GM19455 (cell line): Measurements from ENCODE around the gene CUBN.

Source experiments
- ATAC-seq: cut with Tn5 transposase; IDR thresholded peaks from one replicate; pipeline ENCODE4 v1.9.1; 2021; ENCODE audit not compliant: unreplicated experiment

CUBN gene

GRCh38 chr10:17109046-17109445 lies 20.6 kb downstream of the CUBN start:
- no peak for ATAC-seq

DNA sequence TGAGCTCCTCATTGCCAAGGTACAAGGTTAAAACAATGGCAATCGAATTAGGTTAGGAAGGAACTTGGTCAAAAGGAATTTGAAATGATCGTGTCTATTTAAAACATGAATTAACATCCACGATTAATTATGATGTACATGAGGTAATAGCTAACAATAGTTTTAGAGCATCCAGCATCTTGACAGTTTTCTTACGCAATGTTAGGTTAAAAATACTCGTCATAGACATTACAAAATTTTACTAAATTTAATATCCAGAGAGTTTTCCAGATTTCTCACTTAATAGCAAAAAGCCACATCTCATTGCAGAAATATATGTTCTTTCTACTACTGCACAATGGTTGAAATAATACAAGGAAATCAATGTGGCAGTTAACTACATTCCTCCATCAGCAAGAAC lies 22.6 kb downstream of the CUBN start:
- no peak for ATAC-seq

DNA sequence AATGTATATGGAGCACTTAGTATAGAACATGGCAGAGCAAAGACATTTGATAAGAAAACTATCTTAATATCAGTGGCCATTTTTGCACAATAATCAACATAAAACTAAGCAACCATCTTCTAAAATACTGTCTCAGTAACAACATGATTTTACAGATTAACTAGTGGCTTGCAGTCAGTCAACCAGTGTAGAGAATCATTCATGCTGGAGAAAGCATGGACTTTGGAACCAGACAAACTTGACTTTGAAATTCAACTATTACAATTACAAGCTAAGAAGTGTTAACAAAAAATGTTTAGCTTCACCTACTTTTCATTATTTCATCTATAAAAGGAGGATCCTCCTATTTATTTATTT lies 27.7 kb downstream of the CUBN start:
- ATAC-seq: no peak

DNA sequence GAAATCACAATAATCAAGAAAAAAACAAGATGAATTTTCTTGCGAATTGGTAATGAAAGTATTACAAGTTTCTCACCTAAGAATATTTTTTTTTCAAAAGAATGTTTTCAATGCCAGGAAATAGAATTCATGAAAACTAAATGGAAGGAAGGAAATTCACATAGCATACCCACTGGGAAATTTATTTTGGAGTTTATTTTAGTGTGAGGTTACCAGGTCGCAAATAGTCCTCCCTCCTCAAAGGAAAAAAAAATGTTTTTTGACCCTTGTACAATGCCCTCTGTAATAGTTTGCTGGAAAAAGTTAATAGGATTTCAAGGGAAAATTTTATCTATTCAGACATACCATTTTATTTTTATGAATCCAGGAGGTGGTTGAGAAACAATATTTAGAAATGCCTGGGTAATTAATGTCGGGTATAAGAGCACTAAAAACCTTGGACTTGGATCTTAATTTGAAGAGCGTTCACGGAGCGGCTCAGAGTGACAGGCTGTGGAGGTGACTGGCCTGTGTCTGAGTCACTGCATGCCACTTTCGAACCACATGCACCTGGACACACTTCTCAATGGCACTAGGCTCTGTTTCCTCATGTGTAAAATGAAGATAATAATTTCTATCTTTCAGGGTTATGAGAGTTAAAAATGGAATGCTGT lies 28.2 kb downstream of the CUBN start:
- no peak for ATAC-seq

DNA sequence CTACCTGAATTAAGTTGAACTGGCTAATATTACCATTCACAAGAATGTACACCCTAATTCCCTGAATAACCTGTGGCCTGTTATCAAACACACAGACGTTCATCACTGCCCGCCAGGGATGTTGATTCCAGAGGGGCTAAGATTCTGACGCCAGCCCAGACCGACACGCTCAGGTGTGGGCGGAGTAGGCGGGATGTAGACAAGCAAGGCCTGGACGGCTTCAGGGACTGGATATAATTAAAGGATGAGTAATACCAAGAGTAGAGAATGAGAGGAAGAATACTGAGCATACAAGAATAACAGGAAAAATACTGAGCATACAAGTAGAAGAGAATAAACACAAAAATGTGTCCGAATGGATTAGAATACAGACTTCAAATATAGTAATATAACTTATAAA lies 29.0 kb downstream of the CUBN start:
- no peak for ATAC-seq

- no peak for ATAC-seq
These were observed 31.6 kb downstream of the CUBN start for GRCh38 chr10:17098012-17098411.

GRCh38 chr10:17094844-17095243 lies 34.8 kb downstream of the CUBN start:
- no peak for ATAC-seq

- ATAC-seq: no peak
These were observed 36.4 kb downstream of the CUBN start for GRCh38 chr10:17092986-17093803.

GRCh38 chr10:17092216-17092944 lies 37.2 kb downstream of the CUBN start:
- ATAC-seq: no peak

GRCh38 chr10:17088118-17088806 lies 41.3 kb downstream of the CUBN start:
- ATAC-seq: no peak

- ATAC-seq: no peak
These were observed 42.7 kb downstream of the CUBN start for GRCh38 chr10:17086865-17087367.

GRCh38 chr10:17085011-17085725 lies 44.4 kb downstream of the CUBN start:
- ATAC-seq: no peak

GRCh38 chr10:17084258-17084657 lies 45.4 kb downstream of the CUBN start:
- no peak for ATAC-seq

GRCh38 chr10:17081431-17081830 lies 48.2 kb downstream of the CUBN start:
- ATAC-seq: no peak

DNA sequence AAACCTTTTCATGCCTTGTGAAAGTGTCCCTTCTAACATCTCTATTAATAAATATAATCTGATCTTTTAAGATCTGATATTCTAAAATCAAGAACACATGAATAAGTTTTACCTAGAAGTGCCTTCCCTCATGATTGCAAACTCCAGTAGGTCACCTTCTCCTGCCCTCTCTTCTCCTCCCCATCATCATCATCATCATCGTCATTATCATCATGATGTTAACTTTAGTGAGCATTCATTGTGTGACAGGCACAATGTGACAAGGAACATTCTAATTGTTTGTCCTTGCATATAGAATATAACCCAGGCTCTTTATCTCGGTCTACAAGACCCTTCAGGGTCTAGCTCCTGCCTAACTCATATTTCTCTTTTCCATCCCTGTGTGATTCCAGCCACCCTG lies 51.7 kb downstream of the CUBN start:
- ATAC-seq: no peak

DNA sequence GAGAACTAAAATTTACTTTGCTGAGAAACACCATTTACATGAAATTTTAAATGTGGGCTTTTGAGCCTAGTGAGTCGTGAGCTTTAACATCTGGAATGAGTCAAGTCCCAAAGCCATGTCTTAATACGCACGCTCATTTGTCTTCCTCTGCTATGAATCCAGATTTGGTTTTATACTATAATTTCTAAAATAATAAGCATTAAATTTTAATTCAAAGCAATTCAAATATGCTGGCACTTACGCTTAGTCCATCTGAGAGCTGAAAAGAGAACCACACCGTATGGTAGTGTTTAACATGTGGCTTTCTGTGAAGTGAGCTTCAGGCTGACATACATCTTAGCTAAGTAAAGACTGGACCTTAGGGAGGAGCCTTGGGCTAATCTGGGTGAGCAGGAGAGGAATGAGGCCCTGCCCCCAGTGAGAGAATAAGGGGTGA lies 52.2 kb downstream of the CUBN start:
- ATAC-seq: no peak

DNA sequence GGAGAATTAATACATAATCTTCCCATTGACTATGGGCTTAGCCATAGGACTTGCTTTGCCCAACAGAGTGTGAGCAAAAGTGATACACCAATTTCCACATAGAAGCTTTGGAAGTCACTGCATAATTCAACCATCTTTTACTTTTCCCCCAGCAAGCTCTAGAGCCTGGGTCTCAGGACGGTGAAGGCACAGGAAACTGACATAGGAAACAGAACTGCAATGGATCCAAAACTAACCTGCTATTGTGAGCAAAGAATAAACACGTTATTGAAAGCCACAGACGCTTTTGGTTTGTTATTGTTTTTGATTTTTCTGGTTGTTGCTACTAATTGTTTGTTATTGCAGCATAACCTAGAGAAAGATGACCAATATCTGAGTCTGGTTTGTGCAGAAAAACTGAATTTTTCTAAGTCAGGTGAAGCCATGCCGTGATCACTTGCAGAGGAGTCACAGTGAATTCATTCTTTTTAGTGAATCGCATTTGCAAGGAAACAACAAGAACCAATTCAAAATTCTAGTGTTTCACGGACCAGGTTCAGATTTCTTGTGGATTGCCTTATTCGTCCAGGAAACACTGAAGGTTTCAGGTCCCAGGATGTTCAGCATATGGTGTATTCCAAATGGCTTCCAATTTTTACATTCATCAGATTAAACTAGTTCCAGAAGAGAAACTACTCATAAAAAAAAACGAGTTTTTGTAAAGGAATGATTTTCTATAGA lies 52.8 kb downstream of the CUBN start:
- no peak for ATAC-seq

DNA sequence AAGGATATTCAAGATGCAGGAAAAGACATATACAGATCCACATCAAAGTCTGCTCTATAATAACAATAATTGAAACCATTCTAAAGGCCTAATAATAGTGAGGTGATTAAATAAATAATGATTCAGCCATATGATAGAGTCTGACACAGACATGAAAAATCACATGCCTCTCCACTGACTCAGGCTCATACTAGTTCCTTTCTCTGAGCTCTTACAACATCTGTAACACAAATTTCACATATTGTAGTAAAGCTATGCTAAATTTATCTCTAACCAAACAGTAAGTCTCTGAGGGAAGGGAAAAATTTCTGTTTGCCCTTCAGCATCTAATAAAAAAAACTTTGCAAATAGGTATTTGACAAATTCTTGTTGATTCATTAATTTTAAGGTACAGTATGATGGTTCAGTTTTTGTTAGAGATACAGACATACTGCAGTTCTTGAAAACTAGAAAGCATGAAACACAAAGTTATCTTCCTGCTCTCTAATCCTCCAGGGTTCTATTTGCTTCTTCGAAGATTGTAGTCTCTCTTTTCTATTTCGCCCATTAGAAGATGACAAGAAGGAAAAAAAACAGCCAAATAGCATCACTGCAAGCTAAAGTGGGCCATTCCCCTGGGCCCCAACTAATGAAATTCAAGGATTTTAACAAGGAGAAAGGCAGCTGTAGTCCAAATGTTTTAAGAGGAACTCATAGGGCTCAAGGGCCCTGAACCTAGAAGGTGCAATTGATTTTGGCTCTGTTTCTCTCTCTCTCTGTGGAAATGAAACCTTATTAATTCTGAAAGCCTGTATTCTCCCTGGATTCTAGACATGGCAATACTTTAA lies 53.9 kb downstream of the CUBN start:
- no peak for ATAC-seq

DNA sequence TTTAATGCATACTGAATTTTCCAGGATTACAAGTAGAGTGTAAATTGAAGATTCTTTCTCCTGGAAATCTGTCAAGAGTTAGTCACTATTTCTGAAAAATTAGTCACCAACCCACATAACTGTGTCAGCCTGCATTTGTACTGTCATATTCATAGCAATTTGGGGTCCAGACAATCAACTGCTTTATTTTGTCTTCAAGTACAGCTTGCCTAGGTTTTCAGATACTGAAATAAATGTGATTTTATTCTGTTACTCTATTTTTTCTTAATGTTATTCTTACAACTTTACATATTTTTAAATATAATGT lies 55.1 kb downstream of the CUBN start:
- no peak for ATAC-seq
